ENCODE data around the gene HNRNPDL. TPM values are rescaled to one million over a fixed set of nuclear protein-coding genes. Genes with fewer than 3 reads are reported as not detected.
A peak's percentile ranks its signal among the peaks of the same experiment; 100 is the strongest.
"Not testable (repeated sequence)": the region's sequence is repeated elsewhere in the genome, so short reads cannot be mapped to it uniquely, and the experiment has no call there.

The HNRNPDL gene
- polyA plus RNA-seq, 1 donor: 674 TPM

- DNase-seq: no peak
These were observed 32.7 kb downstream of the HNRNPDL start for GRCh38 chr4:82397527-82397926.

- no peak for DNase-seq
These were observed 35.4 kb downstream of the HNRNPDL start for GRCh38 chr4:82394896-82395295.

GRCh38 chr4:82390061-82390460 lies 40.2 kb downstream of the HNRNPDL start:
- DNase-seq: not testable (repeated sequence)

GRCh38 chr4:82388405-82388804 lies 41.9 kb downstream of the HNRNPDL start:
- DNase-seq: no peak

GRCh38 chr4:82386312-82386711 lies 44.0 kb downstream of the HNRNPDL start:
- DNase-seq: not testable (repeated sequence)

GRCh38 chr4:82382751-82383150 lies 47.5 kb downstream of the HNRNPDL start:
- no peak for DNase-seq

- DNase-seq: no peak
These were observed 48.5 kb downstream of the HNRNPDL start for GRCh38 chr4:82381661-82382296.

GRCh38 chr4:82381235-82381634 lies 49.0 kb downstream of the HNRNPDL start:
- DNase-seq: no peak

- DNase-seq: no peak
These were observed 49.4 kb downstream of the HNRNPDL start for GRCh38 chr4:82380831-82381230.

GRCh38 chr4:82380344-82380743 lies 49.9 kb downstream of the HNRNPDL start:
- DNase-seq: no peak

- DNase-seq: no peak
These were observed 54.2 kb downstream of the HNRNPDL start for GRCh38 chr4:82376109-82376508.

GRCh38 chr4:82373816-82374625 lies 56.2 kb downstream of the HNRNPDL start, which contains the start of gene HNRNPD:
HNRNPD (minus strand) TSS chr4:82373991; CDS start chr4:82373678, 313 bp downstream.
- DNase-seq: peak; percentile 99

- no peak for DNase-seq
These were observed 56.8 kb downstream of the HNRNPDL start for GRCh38 chr4:82373486-82373815.

Other genes starting within 250 kb of the HNRNPDL start
- 698 TPM for gene HNRNPD, start 56.5 kb downstream of the HNRNPDL start, polyA plus RNA-seq (ENCODE audit: insufficient read length)
- gene ENOPH1, start 128 bp upstream of the HNRNPDL start, polyA plus RNA-seq (ENCODE audit: insufficient read length): 69.0 TPM
- gene TMEM150C, start 131.5 kb upstream of the HNRNPDL start, polyA plus RNA-seq (ENCODE audit: insufficient read length): 34.5 TPM

Measured in left kidney (tissue), 2 donors.